CD14-positive monocyte (primary cell): ENCODE measurements around the gene SLC6A13. TPM values are rescaled to one million over a fixed set of nuclear protein-coding genes. Genes with fewer than 3 reads are reported as not detected.

Source experiments
- DNase-seq, 3 donors: peaks; one replicate each; pipeline ENCODE4 v3.0.0-alpha.2; 2011 to 2022
- H2AFZ ChIP-seq: 2 replicates; pipeline ENCODE4 v1.6.0; 2012; ENCODE audit warnings: mild to moderate bottlenecking, low read depth, low read length, inconsistent platforms; ENCODE audit not compliant: insufficient read depth, poor library complexity, severe bottlenecking
- H3K27ac ChIP-seq, 2 donors: 1 replicate in 1 of 2; 2 replicates in 1 of 2; pipeline ENCODE4 v1.5.1; 2012 to 2013; ENCODE audit warnings: low read length in 2 of 2, control low read depth in 1 of 2, inconsistent platforms in 1 of 2, low read depth in 1 of 2, mild to moderate bottlenecking in 1 of 2
- H3K27me3 ChIP-seq, 2 donors: one replicate each; pipeline versions ENCODE4 v1.6.0 to v1.6.1; 2011 to 2013; ENCODE audit warnings: low read length in 2 of 2; ENCODE audit not compliant: control insufficient read depth in 2 of 2, insufficient read depth in 2 of 2
- H3K36me3 ChIP-seq, 2 donors: replicated peaks in 1 of 2; 1 replicate in 1 of 2; 2 replicates in 1 of 2; pipeline versions ENCODE4 v1.5.1 to v1.6.1; 2012 to 2013; ENCODE audit warnings: low read length in 2 of 2, control low read depth in 1 of 2, inconsistent platforms in 1 of 2, mild to moderate bottlenecking in 1 of 2; ENCODE audit not compliant: insufficient read depth in 2 of 2, control insufficient read depth in 1 of 2
- H3K4me1 ChIP-seq, 2 donors: 1 replicate in 1 of 2; 2 replicates in 1 of 2; pipeline versions ENCODE4 v1.5.1 to v1.6.1; 2012 to 2013; ENCODE audit warnings: low read length in 2 of 2, control low read depth in 1 of 2, inconsistent platforms in 1 of 2, mild to moderate bottlenecking in 1 of 2, moderate library complexity in 1 of 2; ENCODE audit not compliant: insufficient read depth in 2 of 2, control insufficient read depth in 1 of 2
- H3K4me2 ChIP-seq: replicated peaks from 2 replicates; pipeline ENCODE3; 2012; ENCODE audit warnings: low read length, moderate library complexity, mild to moderate bottlenecking; ENCODE audit not compliant: poor library complexity, severe bottlenecking; ENCODE audit errors: extremely low read depth
- H3K4me3 ChIP-seq, 3 experiments: fragments of 200-600 bp in 1 of 3; sonication (generic) in 1 of 3; replicated peaks in 1 of 3; 1 replicate in 2 of 3; 2 replicates in 1 of 3; pipeline ENCODE4 v1.5.1; 2011 to 2013; ENCODE audit warnings: low read length in 3 of 3, mild to moderate bottlenecking in 3 of 3, control low read depth in 2 of 3, low read depth in 2 of 3, inconsistent platforms in 1 of 3, moderate library complexity in 1 of 3
- H3K79me2 ChIP-seq: 2 replicates; pipeline ENCODE4 v1.6.0; 2012; ENCODE audit warnings: mild to moderate bottlenecking, control low read depth, inconsistent platforms, low read length, moderate library complexity; ENCODE audit not compliant: insufficient read depth
- H3K9ac ChIP-seq: 2 replicates; pipeline ENCODE4 v1.6.0; 2017; ENCODE audit warnings: low read length, mild to moderate bottlenecking; ENCODE audit not compliant: insufficient read depth, poor library complexity, severe bottlenecking
- H3K9me3 ChIP-seq, 2 donors: replicated peaks in 1 of 2; 1 replicate in 1 of 2; 2 replicates in 1 of 2; pipeline versions ENCODE4 v1.5.1 to v1.6.1; 2012 to 2013; ENCODE audit warnings: low read length in 2 of 2, control low read depth in 1 of 2; ENCODE audit not compliant: control insufficient read depth in 1 of 2, insufficient read depth in 1 of 2
- H4K20me1 ChIP-seq: 2 replicates; pipeline ENCODE4 v1.6.0; 2012; ENCODE audit warnings: mild to moderate bottlenecking, low read length, control low read depth, moderate library complexity; ENCODE audit not compliant: insufficient read depth
- H3K27ac Mint-ChIP-seq, 7 donors: one replicate each; pipeline ENCODE4 v1.8.0; 2020; ENCODE audit warnings: mild to moderate bottlenecking in 7 of 7, mixed read lengths in 7 of 7, moderate library complexity in 6 of 7, inconsistent platforms in 2 of 7
- H3K27me3 Mint-ChIP-seq, 3 donors: one replicate each; pipeline ENCODE4 v1.8.0; 2021 to 2022; ENCODE audit warnings: low read depth in 3 of 3, mild to moderate bottlenecking in 3 of 3, mixed read lengths in 3 of 3, moderate library complexity in 3 of 3, inconsistent platforms in 1 of 3
- H3K36me3 Mint-ChIP-seq, 2 donors: one replicate each; pipeline ENCODE4 v1.8.0; 2020; ENCODE audit warnings: mixed read lengths in 2 of 2, inconsistent platforms in 1 of 2, mild to moderate bottlenecking in 1 of 2
- H3K4me1 Mint-ChIP-seq: one replicate; pipeline ENCODE4 v1.8.0; 2020; ENCODE audit warnings: mild to moderate bottlenecking, mixed read lengths
- H3K4me3 Mint-ChIP-seq, 2 donors: one replicate each; pipeline ENCODE4 v1.8.0; 2020; ENCODE audit warnings: mild to moderate bottlenecking in 2 of 2, mixed read lengths in 2 of 2, moderate library complexity in 1 of 2
- H3K9me3 Mint-ChIP-seq, 7 donors: one replicate each; pipeline ENCODE4 v1.8.0; 2020 to 2022; ENCODE audit warnings: mixed read lengths in 7 of 7, mild to moderate bottlenecking in 6 of 7, moderate library complexity in 6 of 7, inconsistent platforms in 2 of 7
- CTCF ChIP-seq: fragments of 200-600 bp; IDR thresholded peaks from one replicate; pipeline ENCODE4 v1.8.0; 2022; ENCODE audit warnings: antibody characterized with exemption, mild to moderate bottlenecking
- WGBS: methylation state at CpG from one replicate; pipeline ENCODE4 v1.1.5; 2013; ENCODE audit warnings: missing lambda C conversion rate; ENCODE audit not compliant: insufficient coverage; 5-methylcytosine and 5-hydroxymethylcytosine counted together
- intact Hi-C, 2 donors: fragments of 100-400 bp; cut with micrococcal nuclease; formaldehyde crosslinking; loops; one replicate each; pipeline versions ENCODE4 v1.15.0 to v1.15.1; 2023
- polyA minus RNA-seq: library from RNA; depleted of rRNA, polyadenylated mRNA; stranded (reverse); fragments of >200 nt; gene quantifications from 2 replicates; pipeline ENCODE4 v1.2.3, GENCODE V29; 2012
- polyA plus RNA-seq, 3 donors: library from polyadenylated mRNA; depleted of rRNA in 1 of 3; unstranded in 2 of 3; stranded (reverse) in 1 of 3; fragments of 300-500 nt in 2 of 3; fragments of >200 nt in 1 of 3; fragmentation: Illumina TruSeq in 2 of 3; gene quantifications; 1 replicate in 2 of 3; 2 replicates in 1 of 3; pipeline ENCODE4 v1.2.3, GENCODE V29; 2012 to 2021
- total RNA-seq, 12 experiments: library from RNA in 1 of 12; stranded (reverse) in 1 of 12; fragments of 120-200 nt in 1 of 12; gene quantifications; one replicate each; pipeline ENCODE4 v1.2.4 and lab custom pipeline; 2013 to 2026; ENCODE audit warnings: mixed read lengths in 6 of 12, inconsistent platforms in 1 of 12

The SLC6A13 gene
- 0.10 TPM for total RNA-seq (2013)
- polyA plus RNA-seq, result under 1 TPM in 1 of 3 donors, not detected in 2; 0.13 TPM
- polyA minus RNA-seq, result not detected in 2 replicates
- total RNA-seq (lab: John Stamatoyannopoulos, UW), result 0 to 3.8 (median 0.92) reads per million in 11 experiments

- H3K27me3 Mint-ChIP-seq, result peaks cover 7 to 33% (median 16%) of the 10 kb centered on the region in 3 donors
- no CpG with 5 or more reads among the region's 7 CpGs for WGBS
- peaks cover 5% of the 10 kb centered on the region for H3K4me1 Mint-ChIP-seq
- no peak for DNase-seq
- Histone ChIP-seq H3K27ac (no peak within 1 kb of the TSS), H3K36me3 (no peaks in the 10 kb centered on the region), H2AFZ (no peak within 1 kb of the TSS), H3K9me3 (no peaks in the 10 kb centered on the region), H3K4me3 (no peak within 1 kb of the TSS), H4K20me1 (no peaks in the 10 kb centered on the region), H3K79me2 (no peaks in the 10 kb centered on the region), H3K4me2 (no peak within 1 kb of the TSS), H3K27me3 (peaks cover 3 to 5% of the 10 kb centered on the region in 2 donors), H3K4me1 (no peaks in the 10 kb centered on the region), H3K9ac (no peak within 1 kb of the TSS)
- H3K27ac Mint-ChIP-seq, result no peak within 1 kb of the TSS
- intact Hi-C loops, result no loop called here
- H3K4me3 Mint-ChIP-seq, result peak within 1 kb of the TSS in 1 of 2 donors; percentile 8
- no peak for TF ChIP-seq CTCF
- no peaks in the 10 kb centered on the region for H3K36me3 Mint-ChIP-seq
- no peaks in the 10 kb centered on the region for H3K9me3 Mint-ChIP-seq
These were observed at the start of gene SLC6A13 for GRCh38 chr12:262817-263216. Gene SLC6A13, minus strand, starts transcription at chr12:262836. Its CDS starts 2,784 bp downstream, at chr12:260052.

GRCh38 chr12:308511-308910, 45.9 kb upstream of the SLC6A13 start:
- Histone ChIP-seq H3K27me3 (no peaks in the 10 kb centered on the region), H3K9me3 (no peaks in the 10 kb centered on the region), H3K4me2 (no peak overlapping the region), H2AFZ (no peak overlapping the region), H3K9ac (no peak overlapping the region), H3K4me1 (no peaks in the 10 kb centered on the region), H3K4me3 (no peak overlapping the region), H3K36me3 (peaks cover 99 to 100% of the 10 kb centered on the region in 2 donors), H3K27ac (no peak overlapping the region), H3K79me2 (peaks cover 29% of the 10 kb centered on the region), H4K20me1 (peaks cover 64% of the 10 kb centered on the region)
- no peak overlapping the region for H3K27ac Mint-ChIP-seq
- peaks cover 0 to 1% (median 0%) of the 10 kb centered on the region in 3 donors for H3K27me3 Mint-ChIP-seq
- 60% methylated on average over 1 of the region's 2 CpGs for WGBS
- H3K36me3 Mint-ChIP-seq, result peaks cover 92 to 96% of the 10 kb centered on the region in 2 donors
- intact Hi-C loops, result no loop called here
- no peaks in the 10 kb centered on the region for H3K4me1 Mint-ChIP-seq
- TF ChIP-seq CTCF, result no peak
- no peak overlapping the region for H3K4me3 Mint-ChIP-seq
- DNase-seq, result no peak
- no peaks in the 10 kb centered on the region for H3K9me3 Mint-ChIP-seq
